Smooth muscle cell (in vitro differentiated cells): Measurements from ENCODE around the gene ASTN2. TPM values are rescaled to one million over a fixed set of nuclear protein-coding genes. Genes with fewer than 3 reads are reported as not detected.

Experiments
- DNase-seq: peaks from one replicate; lab custom pipeline; 2025; ENCODE audit not compliant: unreplicated experiment; lab: John Stamatoyannopoulos, UW
- H2AFZ ChIP-seq: fragments of 200-600 bp; sonication (generic); 2 replicates; pipeline ENCODE4 v1.6.0; 2016; ENCODE audit warnings: antibody characterized with exemption, low read depth, mild to moderate bottlenecking
- H3F3A ChIP-seq: fragments of 200-600 bp; sonication (generic); 2 replicates; pipeline ENCODE4 v1.6.0; 2017; ENCODE audit warnings: antibody characterized with exemption, low read depth
- H3K27ac ChIP-seq: fragments of 200-600 bp; sonication (generic); 2 replicates; pipeline ENCODE4 v1.5.1; 2016; ENCODE audit warnings: low read depth, mild to moderate bottlenecking
- H3K27me3 ChIP-seq: fragments of 200-600 bp; sonication (generic); 2 replicates; pipeline ENCODE4 v1.6.1; 2016; ENCODE audit warnings: low read depth, mild to moderate bottlenecking
- H3K36me3 ChIP-seq: fragments of 200-600 bp; sonication (generic); 2 replicates; pipeline ENCODE4 v1.5.1; 2016; ENCODE audit warnings: low read depth
- H3K4me1 ChIP-seq: fragments of 200-600 bp; sonication (generic); 2 replicates; pipeline ENCODE4 v1.5.1; 2016; ENCODE audit warnings: low read depth
- H3K4me2 ChIP-seq: fragments of 200-600 bp; sonication (generic); 2 replicates; pipeline ENCODE4 v1.6.0; 2016; ENCODE audit warnings: mild to moderate bottlenecking
- H3K4me3 ChIP-seq: fragments of 200-600 bp; sonication (generic); 2 replicates; pipeline ENCODE4 v1.5.1; 2016; ENCODE audit warnings: mild to moderate bottlenecking
- H3K79me2 ChIP-seq: fragments of 200-600 bp; sonication (generic); 2 replicates; pipeline ENCODE4 v1.6.0; 2016; ENCODE audit warnings: low read depth, mild to moderate bottlenecking
- H3K9ac ChIP-seq: fragments of 200-600 bp; sonication (generic); 2 replicates; pipeline ENCODE4 v1.6.0; 2016; ENCODE audit warnings: low read depth
- H3K9me3 ChIP-seq: fragments of 200-600 bp; sonication (generic); replicated peaks from 2 replicates; pipeline ENCODE4 v1.5.1; 2016; ENCODE audit warnings: low read depth
- H4K20me1 ChIP-seq: fragments of 200-600 bp; sonication (generic); 2 replicates; pipeline ENCODE4 v1.6.0; 2016; ENCODE audit warnings: low read depth
- CTCF ChIP-seq: fragments of 200-600 bp; sonication (generic); IDR thresholded peaks from 2 replicates; pipeline ENCODE4 v1.5.1; 2017; ENCODE audit warnings: borderline replicate concordance, mild to moderate bottlenecking, antibody characterized with exemption; ENCODE audit not compliant: insufficient read depth, poor library complexity, severe bottlenecking
- WGBS: methylation state at CpG from one replicate; pipeline ENCODE4 v1.1.7; 2016; ENCODE audit warnings: low lambda C conversion rate; 5-methylcytosine and 5-hydroxymethylcytosine counted together
- polyA plus RNA-seq: library from polyadenylated mRNA; unstranded; fragments of >200 nt; fragmentation: Nextera tagmentation; extraction: Ambion mirVana; gene quantifications from 2 replicates; pipeline ENCODE4 v1.2.1, GENCODE V29; 2016
- total RNA-seq: library from RNA; depleted of rRNA; stranded (reverse); fragments of >200 nt; gene quantifications from 2 replicates; pipeline ENCODE4 v1.2.3, GENCODE V29; 2014

The ASTN2 gene
- total and polyA plus RNA-seq, 2 experiments from 2014 or later = 6.5 to 6.7 TPM

GRCh38 chr9:116687074-116687753 lies 727.6 kb downstream of the ASTN2 start, which contains the start of gene TRIM32:
Gene TRIM32 (plus strand): TSS chr9:116687305. CDS start chr9:116697743, 10,438 bp downstream.
- H3K4me1 ChIP-seq = peaks cover 10% of the 10 kb centered on the region

GRCh38 chr9:116686693-116687073 lies 728.2 kb downstream of the ASTN2 start:
- Histone ChIP-seq H3K79me2 (peaks cover 48% of the 10 kb centered on the region), H3K27me3 (no peaks in the 10 kb centered on the region), H3K9ac (peak overlapping the region; percentile 88), H3K4me3 (peak overlapping the region; percentile 93), H3K4me1 (peaks cover 10% of the 10 kb centered on the region), H3F3A (no peaks in the 10 kb centered on the region), H4K20me1 (peaks cover 41% of the 10 kb centered on the region), H3K9me3 (no peaks in the 10 kb centered on the region), H3K36me3 (peaks cover 3% of the 10 kb centered on the region), H3K27ac (peak overlapping the region; percentile 50), H3K4me2 (peak overlapping the region; percentile 97), H2AFZ (peak overlapping the region; percentile 69)
- no peak for TF ChIP-seq CTCF
- DNase-seq = no peak
- 34% methylated on average over 7 of the region's 7 CpGs for WGBS

More at GRCh38 chr9:116687074-116687753, 727.6 kb downstream of the ASTN2 start, which contains the start of gene TRIM32:
- TF ChIP-seq CTCF = no peak
- Histone ChIP-seq H3K36me3 (peaks cover 3% of the 10 kb centered on the region), H3K79me2 (peaks cover 54% of the 10 kb centered on the region), H4K20me1 (peaks cover 46% of the 10 kb centered on the region), H3K9me3 (no peaks in the 10 kb centered on the region), H3K9ac (peak within 1 kb of the TSS; percentile 88), H3K27me3 (no peaks in the 10 kb centered on the region), H2AFZ (peak within 1 kb of the TSS; percentile 69), H3F3A (no peaks in the 10 kb centered on the region), H3K4me2 (peak within 1 kb of the TSS; percentile 97), H3K4me3 (peak within 1 kb of the TSS; percentile 93), H3K27ac (peak within 1 kb of the TSS; percentile 50)
- 1% methylated on average over 40 of the region's 54 CpGs for WGBS
- peak; percentile 64 for DNase-seq

GRCh38 chr9:116686135-116686534 lies 728.7 kb downstream of the ASTN2 start:
- Histone ChIP-seq H3F3A (no peaks in the 10 kb centered on the region), H3K27ac (no peak overlapping the region), H2AFZ (peak overlapping the region; percentile 69), H3K4me1 (peaks cover 10% of the 10 kb centered on the region), H3K4me3 (no peak overlapping the region), H3K36me3 (peaks cover 3% of the 10 kb centered on the region), H3K79me2 (peaks cover 43% of the 10 kb centered on the region), H3K27me3 (no peaks in the 10 kb centered on the region), H4K20me1 (peaks cover 35% of the 10 kb centered on the region), H3K4me2 (peak overlapping the region; percentile 97), H3K9me3 (no peaks in the 10 kb centered on the region), H3K9ac (no peak overlapping the region)
- no peak for DNase-seq
- no peak for TF ChIP-seq CTCF

- 60% methylated on average over 4 of the region's 4 CpGs for WGBS
- Histone ChIP-seq H3K4me3 (no peak overlapping the region), H2AFZ (no peak overlapping the region), H3K9ac (no peak overlapping the region), H3K9me3 (no peaks in the 10 kb centered on the region), H4K20me1 (peaks cover 26% of the 10 kb centered on the region), H3K27me3 (no peaks in the 10 kb centered on the region), H3K4me2 (no peak overlapping the region), H3K36me3 (peaks cover 3% of the 10 kb centered on the region), H3K4me1 (peaks cover 10% of the 10 kb centered on the region), H3K79me2 (peaks cover 33% of the 10 kb centered on the region), H3K27ac (no peak overlapping the region), H3F3A (no peaks in the 10 kb centered on the region)
- TF ChIP-seq CTCF = no peak
- DNase-seq = no peak
These were observed 729.7 kb downstream of the ASTN2 start for GRCh38 chr9:116685166-116685565.
